ENCODE data around the gene ZBP1.

Gene ZBP1, protein sequence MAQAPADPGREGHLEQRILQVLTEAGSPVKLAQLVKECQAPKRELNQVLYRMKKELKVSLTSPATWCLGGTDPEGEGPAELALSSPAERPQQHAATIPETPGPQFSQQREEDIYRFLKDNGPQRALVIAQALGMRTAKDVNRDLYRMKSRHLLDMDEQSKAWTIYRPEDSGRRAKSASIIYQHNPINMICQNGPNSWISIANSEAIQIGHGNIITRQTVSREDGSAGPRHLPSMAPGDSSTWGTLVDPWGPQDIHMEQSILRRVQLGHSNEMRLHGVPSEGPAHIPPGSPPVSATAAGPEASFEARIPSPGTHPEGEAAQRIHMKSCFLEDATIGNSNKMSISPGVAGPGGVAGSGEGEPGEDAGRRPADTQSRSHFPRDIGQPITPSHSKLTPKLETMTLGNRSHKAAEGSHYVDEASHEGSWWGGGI

DNA sequence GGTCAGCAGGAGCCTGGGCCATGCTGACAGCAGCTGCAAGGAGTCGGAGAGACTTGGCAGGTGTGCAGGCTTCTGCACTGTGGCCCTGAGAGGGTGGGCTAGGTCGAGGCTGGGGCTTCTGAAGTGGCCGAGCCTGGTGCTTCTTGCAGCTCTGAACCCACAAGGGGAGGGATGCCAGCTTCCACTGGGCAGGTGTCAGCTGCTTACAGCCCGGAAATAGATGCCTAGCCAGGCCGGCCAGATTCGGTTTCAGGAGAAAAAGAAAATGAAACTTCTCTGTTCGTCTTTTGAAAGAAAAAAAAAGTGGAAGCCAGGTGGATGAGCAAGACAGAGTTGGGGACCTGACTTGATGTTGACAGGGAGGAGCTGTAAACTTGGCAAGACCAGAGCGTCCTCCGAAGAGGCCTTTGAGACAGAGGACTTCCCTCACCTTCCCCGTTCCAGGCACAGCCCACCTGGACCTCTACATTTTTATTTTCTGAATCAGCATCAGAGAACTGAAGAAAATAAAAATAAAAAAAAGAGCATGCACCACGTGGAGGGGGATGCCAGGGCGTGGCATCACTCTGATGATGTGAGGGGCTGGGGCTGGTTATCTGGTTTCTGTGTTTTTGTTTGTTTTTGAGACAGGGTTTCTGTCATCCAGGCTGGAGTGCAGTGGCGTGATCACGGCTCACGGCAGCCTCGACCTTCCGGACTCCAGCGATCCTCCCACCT lies at the start of gene ZBP1:
TSS of gene ZBP1 (minus strand) at position 153 of the 717 bp plus-strand sequence. CDS start at position 22, 131 bp downstream.
- FAIRE-seq, result peak; percentile 40
- DNase-seq (ENCODE audit: insufficient read length, low spot score), result no peak

DNA sequence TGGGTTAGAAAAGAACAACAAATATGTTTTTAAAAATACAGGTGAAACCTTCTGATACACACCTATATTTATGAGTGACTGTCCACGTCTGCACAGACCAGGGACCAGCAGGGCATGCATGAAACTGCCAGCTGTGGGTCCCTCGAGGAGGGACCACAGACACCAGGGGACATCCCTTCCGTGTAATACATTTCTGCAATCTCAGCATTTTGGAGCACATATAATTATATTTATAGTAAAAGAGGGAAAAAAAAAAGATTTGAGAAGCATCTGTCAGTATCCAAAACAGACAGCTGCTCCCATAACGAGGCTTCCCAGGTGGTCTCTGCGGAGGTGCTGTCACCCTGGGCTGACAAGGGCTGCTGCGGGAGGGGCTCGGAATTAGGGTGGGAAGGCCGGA lies 49.4 kb upstream of the ZBP1 start:
- no peak for DNase-seq (ENCODE audit: insufficient read length, low spot score)
- FAIRE-seq, result no peak

GRCh38 chr20:57667924-57668782 lies 47.9 kb upstream of the ZBP1 start:
- FAIRE-seq (peak; percentile 90), DNase-seq (ENCODE audit: insufficient read length, low spot score) (no peak)

- peak; percentile 40 for FAIRE-seq
Measured at GRCh38 chr20:57667388-57667787, 47.2 kb upstream of the ZBP1 start.

DNA sequence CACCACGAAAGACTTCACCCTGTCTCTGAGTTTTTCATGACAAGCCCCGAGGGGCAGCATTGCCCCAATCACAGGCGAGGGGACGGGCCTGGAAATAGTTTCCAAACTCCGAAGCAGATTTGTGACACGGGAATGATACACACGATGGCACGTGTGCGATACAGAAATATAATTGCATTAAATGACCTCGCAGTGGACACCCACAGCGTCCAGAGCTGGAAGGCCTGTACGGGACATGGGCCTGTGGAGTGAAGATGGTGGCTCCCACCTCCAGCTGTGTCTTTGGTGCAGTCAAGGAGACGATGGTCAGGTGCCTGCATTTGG lies 46.6 kb upstream of the ZBP1 start:
- FAIRE-seq, result peak; percentile 90
- DNase-seq (ENCODE audit: insufficient read length, low spot score), result no peak

More at GRCh38 chr20:57667388-57667787, 47.2 kb upstream of the ZBP1 start:
- DNase-seq (ENCODE audit: insufficient read length, low spot score), result no peak

DNA sequence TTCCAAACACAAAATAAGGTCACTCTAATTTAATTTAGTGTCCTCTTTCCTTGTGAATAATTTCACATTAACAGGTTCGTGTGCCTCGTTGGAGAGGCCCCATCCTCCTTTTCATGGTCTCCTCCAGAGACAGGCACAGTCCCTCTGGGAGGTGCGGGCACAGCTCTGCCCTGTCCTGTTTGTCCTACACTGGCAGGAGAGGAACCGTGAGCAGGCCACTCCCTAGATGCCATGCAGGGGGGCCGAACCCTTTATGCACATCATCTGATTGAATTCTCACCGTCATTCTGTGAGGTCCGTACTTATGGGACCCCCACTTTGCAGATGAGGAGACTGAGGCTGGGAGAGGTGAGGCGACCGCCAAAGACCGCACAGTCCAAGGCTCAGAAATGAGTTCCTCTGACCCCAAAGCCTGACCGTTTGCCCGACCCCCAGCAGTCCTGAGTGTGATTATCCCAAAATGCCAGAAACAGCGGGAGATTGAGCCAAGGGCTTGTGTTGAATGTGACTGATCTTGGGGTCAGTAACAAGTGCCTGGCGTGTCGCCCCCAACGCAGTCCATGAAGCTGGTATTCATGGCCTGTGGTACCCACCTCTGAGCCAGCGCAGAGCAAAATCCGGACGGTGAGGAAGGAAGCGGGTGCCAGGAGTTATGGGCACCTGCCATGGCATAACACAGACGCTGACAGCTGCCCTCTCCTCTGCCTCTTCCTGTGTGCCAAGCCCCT lies 46.0 kb upstream of the ZBP1 start:
- DNase-seq (ENCODE audit: insufficient read length, low spot score) (no peak), FAIRE-seq (no peak)

DNA sequence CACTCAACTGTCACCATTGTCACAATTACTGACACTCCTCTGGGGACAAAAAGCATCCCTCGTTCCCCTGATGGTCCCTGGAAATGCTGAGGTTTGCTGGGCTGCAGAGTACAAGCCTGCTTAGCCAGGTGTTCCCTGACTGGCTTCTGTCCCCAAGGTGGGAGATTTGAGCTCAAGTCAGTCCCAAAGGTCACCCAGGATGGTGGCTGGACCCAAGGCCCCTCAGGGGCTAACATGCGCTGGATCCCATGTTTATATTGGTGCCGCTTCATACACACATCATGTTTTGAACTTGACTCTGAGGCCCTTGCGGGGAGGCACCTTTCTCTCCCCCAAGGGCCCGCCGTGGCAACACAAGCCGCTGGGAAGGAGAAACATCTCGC lies 45.4 kb upstream of the ZBP1 start:
- no peak for FAIRE-seq
- DNase-seq (ENCODE audit: insufficient read length, low spot score), result no peak

DNA sequence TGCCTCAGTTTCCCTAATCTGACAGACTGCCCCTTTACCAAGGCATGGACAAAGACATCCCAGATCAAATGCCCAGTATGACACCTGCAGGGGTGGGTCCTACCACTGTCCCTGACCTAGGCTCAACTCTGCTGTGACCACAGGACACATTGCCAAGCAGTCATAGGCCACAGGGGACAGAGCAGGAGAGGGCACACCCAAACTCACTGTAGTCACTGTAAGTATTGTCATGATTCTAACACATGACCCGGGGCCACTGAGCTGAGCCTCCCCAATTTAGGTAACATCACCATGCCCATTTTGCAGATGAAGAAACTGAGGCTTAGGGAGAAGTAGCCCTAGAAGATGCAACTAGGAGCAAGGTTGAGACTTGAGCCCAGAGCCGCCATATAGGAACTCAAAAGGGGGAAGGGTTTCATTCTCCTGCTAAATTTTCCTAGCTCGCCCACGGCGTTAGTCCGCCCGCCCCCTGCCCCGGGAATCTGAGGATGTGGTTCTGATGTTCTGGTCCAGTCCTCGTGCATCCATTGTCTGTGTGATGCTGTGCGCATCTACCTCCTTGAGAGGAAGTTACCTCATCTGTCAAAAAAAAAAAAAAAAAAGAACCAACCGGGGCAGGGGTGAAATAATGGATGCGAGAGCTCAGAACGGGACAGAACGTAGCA lies 44.8 kb upstream of the ZBP1 start:
- peak; percentile 96 for FAIRE-seq
- no peak for DNase-seq (ENCODE audit: insufficient read length, low spot score)

- FAIRE-seq, result peak; percentile 16
Measured at GRCh38 chr20:57664476-57664875, 44.2 kb upstream of the ZBP1 start.

GRCh38 chr20:57663681-57664451 lies 43.6 kb upstream of the ZBP1 start:
- no peak for DNase-seq (ENCODE audit: insufficient read length, low spot score)
- FAIRE-seq, result peak; percentile 57

More at GRCh38 chr20:57664476-57664875, 44.2 kb upstream of the ZBP1 start:
- no peak for DNase-seq (ENCODE audit: insufficient read length, low spot score)

- FAIRE-seq (peak; percentile 69), DNase-seq (ENCODE audit: insufficient read length, low spot score) (no peak)
Measured at GRCh38 chr20:57663241-57663640, 43.0 kb upstream of the ZBP1 start.

DNA sequence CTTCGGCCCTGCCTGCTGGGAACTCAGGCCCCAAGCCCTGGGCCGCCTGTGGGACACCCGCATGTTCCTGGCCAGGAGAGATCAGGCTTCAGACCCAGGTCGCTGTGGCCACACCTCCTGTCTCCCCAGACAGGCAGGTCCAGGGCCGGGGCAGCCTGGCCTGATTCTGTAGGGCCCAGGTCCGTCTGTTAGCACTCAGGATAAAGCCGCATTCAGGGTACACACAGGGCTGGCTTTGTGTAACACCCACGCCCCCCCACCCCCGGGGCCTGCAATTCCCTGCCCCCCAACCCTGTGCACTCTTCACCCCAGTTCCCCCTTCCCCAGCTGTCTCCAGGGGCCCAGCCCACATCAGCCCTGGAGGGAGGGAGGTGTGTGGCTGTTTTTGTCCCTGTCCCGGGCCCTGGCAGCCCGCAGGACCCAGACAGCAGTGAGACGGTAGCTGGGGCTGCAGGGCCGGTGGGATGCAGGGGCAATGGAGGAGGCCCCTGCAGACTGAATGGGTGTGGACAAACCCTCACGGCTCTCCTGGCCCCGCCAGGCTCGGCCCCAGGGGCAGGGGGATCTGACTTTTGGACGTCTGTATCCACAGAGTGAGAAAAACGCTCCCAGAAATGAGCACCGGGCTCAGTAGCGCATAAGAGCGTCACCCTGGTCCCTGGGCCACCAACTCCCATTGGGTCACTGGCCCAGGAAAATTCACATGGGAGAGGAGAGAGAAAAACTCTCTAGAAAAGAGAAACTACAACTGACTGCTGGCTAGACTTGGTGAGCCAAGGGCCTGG lies 42.4 kb upstream of the ZBP1 start:
- FAIRE-seq (no peak), DNase-seq (ENCODE audit: insufficient read length, low spot score) (no peak)

DNA sequence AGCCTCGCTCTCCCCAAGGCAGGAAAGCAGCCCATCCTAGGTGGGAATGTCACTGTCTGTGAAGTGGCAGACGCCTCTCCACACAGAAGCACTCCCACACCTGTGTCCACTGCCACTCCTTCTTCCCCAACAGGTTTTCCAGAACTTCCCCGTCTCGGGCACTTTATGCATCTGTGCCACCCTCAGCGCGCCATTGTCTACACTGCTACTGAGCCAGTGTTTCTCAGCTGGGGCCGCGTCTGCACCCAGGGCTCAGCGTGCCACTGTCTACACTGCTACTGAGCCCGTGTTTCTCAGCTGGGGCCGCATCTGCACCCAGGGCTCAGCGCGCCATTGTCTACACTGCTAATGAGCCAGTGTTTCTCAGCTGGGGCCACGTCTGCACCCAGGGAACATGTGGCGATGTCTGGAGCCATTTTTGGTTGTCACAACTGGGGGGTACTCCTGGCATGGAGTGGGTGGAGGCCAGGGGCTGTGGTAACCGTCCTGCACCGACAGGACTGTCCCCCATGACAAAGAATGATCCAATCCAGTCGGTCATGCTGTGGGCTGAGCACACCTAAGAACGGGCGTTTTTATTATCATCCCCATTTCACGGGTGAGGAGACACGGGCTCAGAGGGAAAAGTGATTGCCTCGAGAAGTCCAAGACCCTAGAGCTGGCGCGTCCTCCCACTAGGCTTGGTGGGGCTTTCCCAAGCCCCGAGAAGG lies 41.7 kb upstream of the ZBP1 start:
- DNase-seq (ENCODE audit: insufficient read length, low spot score) (no peak), FAIRE-seq (peak; percentile 91)

DNA sequence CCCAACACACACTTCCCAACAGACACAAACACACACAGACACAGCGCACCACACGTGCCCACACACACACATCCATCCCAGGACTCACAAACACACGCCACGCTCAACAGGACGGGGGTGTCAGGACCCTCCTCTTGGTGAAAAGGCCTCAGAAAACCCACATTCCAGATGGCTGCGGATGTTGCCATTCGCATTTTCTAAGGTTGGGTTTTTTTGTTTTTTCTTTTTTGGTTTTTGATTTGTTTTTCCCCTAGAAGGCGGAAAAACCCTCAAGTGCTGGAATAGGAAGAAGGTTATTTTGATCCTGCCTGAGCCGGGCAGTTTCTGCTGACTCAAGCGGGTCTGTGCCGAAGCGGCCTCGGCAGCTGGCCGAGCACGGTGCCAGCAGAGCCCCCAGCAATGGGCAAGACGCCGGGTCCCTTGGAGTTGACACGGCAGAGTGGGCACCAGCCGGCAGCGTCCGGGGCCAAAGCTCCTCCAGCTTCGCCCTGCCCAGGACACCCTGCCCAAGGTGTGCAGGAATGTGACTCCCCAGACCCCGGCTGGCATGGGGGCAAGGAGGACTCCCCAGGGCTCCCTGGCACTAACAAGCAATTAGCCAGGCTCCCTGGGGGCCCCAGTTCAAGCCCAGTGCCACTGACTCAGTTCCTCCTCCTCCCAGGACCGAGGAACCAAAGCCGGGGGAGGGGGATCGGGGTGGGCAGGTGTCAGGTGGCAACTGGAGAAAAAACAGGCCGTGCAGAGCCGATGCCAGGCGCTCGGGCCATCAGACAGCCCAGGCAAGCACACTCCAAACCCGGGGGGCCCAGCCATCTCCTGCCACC lies 40.9 kb upstream of the ZBP1 start:
- DNase-seq (ENCODE audit: insufficient read length, low spot score), result no peak
- FAIRE-seq, result no peak

DNA sequence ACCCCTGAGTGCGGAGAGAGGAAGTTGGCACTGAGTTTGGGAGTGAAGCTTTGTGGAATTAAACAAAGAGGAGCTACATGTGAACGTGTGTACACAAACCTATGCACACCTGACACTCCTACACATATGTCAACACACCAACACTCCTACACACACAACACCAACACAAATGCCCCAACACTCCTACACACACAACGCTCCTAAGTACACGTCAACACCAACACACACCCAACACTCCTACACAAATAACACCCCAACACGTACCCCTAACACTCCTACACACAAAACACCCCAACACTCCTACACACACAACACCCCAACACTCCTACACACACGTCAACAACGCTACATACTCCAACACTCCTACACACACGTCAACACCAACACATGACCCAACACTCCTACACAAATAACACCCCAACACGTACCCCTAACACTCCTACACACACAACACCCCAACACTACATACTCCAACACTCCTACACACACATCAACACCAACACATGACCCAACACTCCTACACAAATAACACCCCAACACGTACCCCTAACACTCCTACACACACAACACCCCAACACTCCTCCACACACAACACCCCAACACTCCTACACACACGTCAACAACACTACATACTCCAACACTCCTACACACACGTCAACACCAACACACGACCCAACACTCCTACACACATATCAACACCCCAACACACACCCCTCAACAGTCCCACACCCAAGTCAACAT lies 40.1 kb upstream of the ZBP1 start:
- FAIRE-seq, result peak; percentile 100
- DNase-seq (ENCODE audit: insufficient read length, low spot score), result no peak

DNA sequence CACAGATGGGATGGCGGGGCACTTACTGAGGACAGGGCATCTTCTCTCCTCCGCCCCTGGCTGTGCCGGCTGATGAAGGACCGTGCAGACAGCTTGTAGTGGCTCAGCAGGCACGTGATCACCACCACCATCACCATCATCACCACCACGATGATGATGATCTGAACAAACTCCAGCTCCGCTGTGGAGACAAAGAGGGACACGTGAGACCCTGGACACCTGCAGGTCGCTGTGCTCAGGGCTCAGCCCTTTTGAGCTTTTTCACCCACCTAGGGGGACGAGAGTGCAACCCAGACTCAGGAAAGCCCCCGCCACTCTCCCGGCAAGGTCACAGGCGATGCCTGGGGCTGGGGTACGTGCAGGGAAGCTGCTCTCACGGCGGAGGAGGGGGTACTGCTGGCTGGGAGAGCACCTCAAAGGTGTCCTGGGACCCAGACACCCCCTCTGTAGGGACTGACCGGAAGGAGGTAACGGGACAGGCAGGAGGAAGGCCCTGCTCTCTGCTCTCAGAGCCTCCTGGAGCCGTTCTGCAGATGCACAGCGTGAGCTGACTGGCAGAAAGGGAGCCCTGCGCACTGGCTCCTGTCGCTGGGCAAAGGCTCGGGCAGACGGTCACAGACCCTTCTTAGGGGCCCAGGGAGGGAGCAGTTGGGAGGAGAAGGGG lies 39.4 kb upstream of the ZBP1 start:
- no peak for FAIRE-seq
- DNase-seq (ENCODE audit: insufficient read length, low spot score), result no peak

Data from HTR-8/SVneo (cell line).